Pancreas (tissue), 10 donors: ENCODE results near the gene LCN10. TPM values are rescaled to one million over a fixed set of nuclear protein-coding genes. Genes with fewer than 3 reads are reported as not detected.

Experiments used
- ATAC-seq, 4 donors: fragments of 200-7000 bp; cut with Tn5 transposase; one replicate each; pipeline versions ENCODE4 v1.8.0 to v1.9.1; 2020; ENCODE audit warnings: mild to moderate bottlenecking in 4 of 4, moderate library complexity in 4 of 4
- DNase-seq, 6 donors: peaks; one replicate each; pipeline ENCODE4 v3.0.0-alpha.2; 2020
- FAIRE-seq: peaks from 2 replicates; lab custom pipeline; 2012; peaks lifted over from hg19 to GRCh38; lab: Jason Lieb, UNC
- H3K27ac ChIP-seq, 4 donors: fragments of 200-600 bp; sonication (generic); 1 replicate in 3 of 4; 2 replicates in 1 of 4; pipeline versions ENCODE4 v1.5.0 to v1.8.0; 2020
- H3K27me3 ChIP-seq, 4 donors: fragments of 200-600 bp; one replicate each; pipeline ENCODE4 v1.8.0; 2021
- H3K36me3 ChIP-seq, 3 donors: fragments of 200-600 bp; sonication (generic) in 1 of 3; one replicate each; pipeline versions ENCODE4 v1.5.0 to v1.8.0; 2020 to 2021
- H3K4me1 ChIP-seq, 3 donors: fragments of 200-600 bp; one replicate each; pipeline ENCODE4 v1.8.0; 2021
- H3K4me3 ChIP-seq, 4 donors: fragments of 200-600 bp; sonication (generic) in 2 of 4; one replicate each; pipeline versions ENCODE4 v1.5.0 to v1.8.0; 2020 to 2021
- H3K9me3 ChIP-seq, 4 donors: fragments of 200-600 bp; one replicate each; pipeline ENCODE4 v1.8.0; 2021
- WGBS, 2 donors: extraction: QIAGEN DNeasy Blood & Tissue Kit; methylation state at CpG; one replicate each; pipeline ENCODE4 v1.1.7; 2013; 5-methylcytosine and 5-hydroxymethylcytosine counted together
- intact Hi-C, 3 donors: fragments of 100-400 bp; cut with DNase I; formaldehyde crosslinking; loops; one replicate each; pipeline versions ENCODE4 v1.11.1 to v1.14.2; 2022
- polyA plus RNA-seq, 2 donors: library from polyadenylated mRNA; stranded (reverse); fragments of 200-250 nt; gene quantifications; one replicate each; pipeline ENCODE4 v1.2.3, GENCODE V29; 2013
- total RNA-seq, 6 donors: library from RNA; stranded (reverse); fragmentation: NEBNext Ultra II Directional in 4 of 6; extraction: Animal tissue kit (Norgen Biotek cat#: 25700) in 4 of 6; gene quantifications; one replicate each; pipeline versions ENCODE4 v1.2.1 to v1.2.4, GENCODE V29; 2021 to 2023
- TF ChIP-seq, protein P1 (sequence below), 4 donors: fragments of 200-600 bp; sonication (generic) in 3 of 4; IDR thresholded peaks; one replicate each; pipeline versions ENCODE4 v1.5.0 to v1.8.0; 2021; ENCODE audit warnings: antibody characterized with exemption in 4 of 4
- donor health status: healthy with polysubstance abuse.
- donor health status: DM: no; HTN: no; CAD: no; lungs with moderate emphysema.
- donor health status: DM: no; HTN: no; CAD: no.
- donor health status: control.
- donor health status: control.
- donor health status: Bipolar disorder and iron deficiency.
- donor health status: DM: yes; HTN: yes; CAD: no.
- donor health status: DM: no; HTN: no; CAD: no.
- donor health status: DM: no; HTN: no; CAD: no.
- donor health status: DM: yes; HTN: yes; CAD: no.

Gene LCN10
- total and polyA plus RNA-seq, 8 donors: 0.16 to 54.0 (median 1.6) TPM

DNA sequence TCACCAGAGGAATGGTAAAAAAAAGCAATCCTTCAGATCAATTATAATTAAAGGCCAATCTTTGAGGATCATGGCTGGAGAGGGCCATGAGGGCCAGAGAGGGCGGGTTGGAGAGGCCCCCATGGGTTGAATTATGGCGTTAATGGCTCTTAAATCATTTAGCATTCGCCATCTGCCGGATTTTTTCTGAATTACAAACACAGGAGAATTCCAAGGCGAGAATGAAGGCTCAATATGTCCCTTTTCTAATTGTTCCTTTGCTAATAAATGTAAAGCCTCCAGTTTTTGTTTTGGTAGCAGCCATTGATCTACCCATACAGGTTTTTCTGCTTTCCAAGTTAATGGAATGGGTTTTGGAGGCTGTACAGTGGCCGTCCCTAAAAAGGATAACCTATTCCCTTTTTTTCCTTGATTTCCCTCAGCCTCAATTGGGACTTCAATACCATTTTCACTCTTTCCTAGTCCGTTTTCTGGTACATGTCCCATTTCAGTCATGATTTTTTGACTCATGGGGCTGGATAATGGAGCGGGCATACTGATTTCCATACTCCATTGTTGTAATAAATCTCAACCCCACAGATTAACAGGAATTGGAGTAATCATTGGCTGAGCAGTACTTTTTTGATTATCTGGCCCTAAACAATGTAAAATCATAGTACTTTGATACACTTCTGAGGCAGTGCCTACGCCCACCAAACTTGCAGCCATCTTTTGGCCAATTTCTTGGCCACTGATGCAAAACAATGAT is 41.7 kb upstream of the LCN10 start:
- 27 to 35% methylated on average over 9 of the region's 9 CpGs for WGBS, 2 donors
- Histone ChIP-seq H3K4me1 (peaks cover 0 to 16% (median under 1%) of the 10 kb centered on the region in 3 donors), H3K9me3 (no peaks in the 10 kb centered on the region), H3K27ac (no peak overlapping the region), H3K27me3 (no peaks in the 10 kb centered on the region), H3K4me3 (no peak overlapping the region), H3K36me3 (no peaks in the 10 kb centered on the region)
- ATAC-seq (peak in 2 of 4 donors; percentile 40 to 48), FAIRE-seq (no peak), DNase-seq (no peak)
- TF ChIP-seq, protein P1, sequence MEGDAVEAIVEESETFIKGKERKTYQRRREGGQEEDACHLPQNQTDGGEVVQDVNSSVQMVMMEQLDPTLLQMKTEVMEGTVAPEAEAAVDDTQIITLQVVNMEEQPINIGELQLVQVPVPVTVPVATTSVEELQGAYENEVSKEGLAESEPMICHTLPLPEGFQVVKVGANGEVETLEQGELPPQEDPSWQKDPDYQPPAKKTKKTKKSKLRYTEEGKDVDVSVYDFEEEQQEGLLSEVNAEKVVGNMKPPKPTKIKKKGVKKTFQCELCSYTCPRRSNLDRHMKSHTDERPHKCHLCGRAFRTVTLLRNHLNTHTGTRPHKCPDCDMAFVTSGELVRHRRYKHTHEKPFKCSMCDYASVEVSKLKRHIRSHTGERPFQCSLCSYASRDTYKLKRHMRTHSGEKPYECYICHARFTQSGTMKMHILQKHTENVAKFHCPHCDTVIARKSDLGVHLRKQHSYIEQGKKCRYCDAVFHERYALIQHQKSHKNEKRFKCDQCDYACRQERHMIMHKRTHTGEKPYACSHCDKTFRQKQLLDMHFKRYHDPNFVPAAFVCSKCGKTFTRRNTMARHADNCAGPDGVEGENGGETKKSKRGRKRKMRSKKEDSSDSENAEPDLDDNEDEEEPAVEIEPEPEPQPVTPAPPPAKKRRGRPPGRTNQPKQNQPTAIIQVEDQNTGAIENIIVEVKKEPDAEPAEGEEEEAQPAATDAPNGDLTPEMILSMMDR (IDR thresholded peaks at IDR 0.05): peak in 3 of 4 donors; percentile 27 to 52 (median 30)
- intact Hi-C loops: no loop called here

DNA sequence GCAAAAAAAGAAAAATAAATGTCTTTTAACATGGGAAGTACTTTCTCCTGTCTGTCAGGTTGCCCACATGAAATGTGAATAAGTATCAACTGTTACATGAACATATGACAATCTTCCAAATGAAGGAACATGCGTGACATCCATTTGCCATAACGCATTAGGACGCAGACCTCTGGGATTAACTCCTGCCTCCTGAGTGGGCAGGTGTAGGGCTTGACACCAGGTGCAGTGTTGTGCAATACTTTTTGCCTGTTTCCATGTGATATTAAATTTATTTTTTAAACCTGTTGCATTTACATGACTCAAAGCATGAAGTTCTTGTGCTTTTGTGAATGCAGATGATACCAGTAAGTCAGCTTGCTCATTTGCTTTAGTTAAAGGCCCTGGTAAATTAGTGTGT is 39.7 kb upstream of the LCN10 start:
- FAIRE-seq: no peak
- intact Hi-C loops: no loop called here

DNA sequence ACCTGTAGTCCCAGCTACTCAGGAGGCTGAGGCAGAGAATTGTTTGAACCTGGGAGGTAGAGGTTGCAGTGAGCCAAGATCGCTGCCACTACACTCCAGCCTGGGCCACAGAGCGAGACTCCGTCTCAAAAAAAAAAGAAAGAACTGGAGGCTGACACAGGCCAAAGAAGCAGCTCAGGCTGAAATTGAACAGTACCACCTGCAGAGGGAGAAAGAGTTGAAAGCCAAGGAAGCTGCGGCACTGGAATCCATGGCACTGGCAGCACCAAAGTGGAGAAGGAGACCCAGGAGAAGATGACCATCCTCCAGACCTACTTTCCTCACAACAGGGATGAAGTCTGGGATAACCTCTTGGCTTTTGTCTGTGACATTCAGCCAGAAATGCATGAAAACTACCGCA is 37.1 kb upstream of the LCN10 start:
- TF ChIP-seq, protein P1 (IDR thresholded peaks at IDR 0.05): no peak
- H3K4me1 ChIP-seq: no peaks in the 10 kb centered on the region
- H3K36me3 ChIP-seq: no peaks in the 10 kb centered on the region
- no peak overlapping the region for H3K27ac ChIP-seq
- no peak overlapping the region for H3K4me3 ChIP-seq
- no peak for ATAC-seq
- DNase-seq: no peak
- intact Hi-C loops: no loop called here
- H3K27me3 ChIP-seq: no peaks in the 10 kb centered on the region
- no peaks in the 10 kb centered on the region for H3K9me3 ChIP-seq
- FAIRE-seq: no peak
- 78 to 79% methylated on average over 5 of the region's 5 CpGs for WGBS, 2 donors

More for the DNA sequence above, 39.7 kb upstream of the LCN10 start:
- 91 to 94% methylated on average over 3 of the region's 3 CpGs for WGBS, 2 donors
- H3K9me3 ChIP-seq: no peaks in the 10 kb centered on the region
- no peak overlapping the region for H3K4me3 ChIP-seq
- no peak overlapping the region for H3K27ac ChIP-seq
- no peak for ATAC-seq
- no peaks in the 10 kb centered on the region for H3K36me3 ChIP-seq
- no peak for DNase-seq
- TF ChIP-seq, protein P1 (IDR thresholded peaks at IDR 0.05): no peak
- H3K4me1 ChIP-seq: no peaks in the 10 kb centered on the region
- H3K27me3 ChIP-seq: no peaks in the 10 kb centered on the region

DNA sequence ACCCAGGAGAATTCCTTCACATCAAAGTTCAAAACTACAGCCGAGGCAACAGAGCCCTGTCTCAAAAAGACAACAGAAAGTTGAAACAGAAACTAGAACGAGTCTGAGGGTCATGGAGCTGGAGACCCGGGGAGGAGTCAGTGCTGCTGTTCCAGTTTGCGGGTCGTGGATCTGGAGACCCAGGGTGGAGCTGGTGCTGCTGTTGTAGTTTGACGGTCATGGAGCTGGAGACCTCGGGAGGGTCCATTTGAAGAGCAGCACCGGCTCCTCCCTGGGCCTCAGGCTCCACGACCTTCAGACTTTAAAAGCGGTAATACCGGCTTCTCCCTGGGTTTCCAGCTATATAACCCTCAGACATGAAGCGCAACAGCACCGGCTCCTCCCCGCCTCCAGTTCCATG is 34.6 kb upstream of the LCN10 start:
- intact Hi-C loops: no loop called here
- no peak overlapping the region for H3K27ac ChIP-seq
- no peak for DNase-seq
- no peaks in the 10 kb centered on the region for H3K9me3 ChIP-seq
- H3K27me3 ChIP-seq: no peaks in the 10 kb centered on the region
- H3K4me1 ChIP-seq: no peaks in the 10 kb centered on the region
- FAIRE-seq: no peak
- ATAC-seq: no peak
- no peak overlapping the region for H3K4me3 ChIP-seq
- no peaks in the 10 kb centered on the region for H3K36me3 ChIP-seq
- TF ChIP-seq, protein P1 (IDR thresholded peaks at IDR 0.05): no peak
- 54 to 56% methylated on average over 14 of the region's 14 CpGs for WGBS, 2 donors

DNA sequence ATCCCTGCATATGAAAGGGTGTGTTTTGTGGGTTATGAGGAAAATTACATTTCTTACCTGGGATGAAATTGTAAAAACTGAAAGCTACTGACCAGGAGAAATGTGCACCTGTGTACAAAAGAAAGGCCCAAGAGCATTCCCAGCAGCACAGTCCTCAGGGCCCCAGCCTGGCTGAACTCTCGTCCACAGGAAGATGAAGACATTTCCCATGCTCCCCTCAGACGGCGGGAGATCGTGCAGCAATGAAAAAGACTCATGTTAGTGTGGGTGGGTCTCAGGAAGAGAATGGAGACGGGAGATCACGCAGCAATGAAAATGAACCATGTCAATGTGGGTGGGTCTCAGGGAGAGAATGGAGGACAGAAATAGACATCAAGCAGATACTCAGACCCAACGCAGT is 34.2 kb upstream of the LCN10 start:
- FAIRE-seq: no peak
- no peak overlapping the region for H3K27ac ChIP-seq
- WGBS, 2 donors: 78 to 83% methylated on average over 7 of the region's 7 CpGs
- DNase-seq: no peak
- intact Hi-C loops: no loop called here
- H3K4me3 ChIP-seq: no peak overlapping the region
- H3K27me3 ChIP-seq: no peaks in the 10 kb centered on the region
- no peaks in the 10 kb centered on the region for H3K4me1 ChIP-seq
- no peaks in the 10 kb centered on the region for H3K9me3 ChIP-seq
- no peak for ATAC-seq
- TF ChIP-seq, protein P1 (IDR thresholded peaks at IDR 0.05): no peak
- H3K36me3 ChIP-seq: no peaks in the 10 kb centered on the region
